IMR-90 (cell line): ENCODE results near the gene TMC1. TPM values are rescaled to one million over a fixed set of nuclear protein-coding genes. Genes with fewer than 3 reads are reported as not detected.

ENCODE experiments used
- ATAC-seq: fragments of 200-7000 bp; cut with Tn5 transposase; 2 replicates; pipeline ENCODE4 v1.9.1; 2020; ENCODE audit warnings: low read depth, mild to moderate bottlenecking, moderate library complexity
- BruUV-seq: library from RNA; stranded (reverse); fragments of 400-500 nt; replicated peaks from 2 replicates; lab custom pipeline; 2021; lab: Mats Ljungman, UMichigan
- CTCF ChIA-PET: fragments of 300-600 bp; formaldehyde crosslinking; extraction: SDS; loops from one replicate; lab custom pipeline; 2021; ENCODE audit warnings: antibody characterized with exemption; lab: Yijun Ruan, JAX
- POLR2A ChIA-PET: fragments of 300-600 bp; sonication (Branson Sonifier 250); formaldehyde crosslinking; loops from one replicate; lab custom pipeline; 2022; ENCODE audit warnings: antibody characterized with exemption; ENCODE audit not compliant: unreplicated experiment; lab: Charles Lee
- DNase-seq: peaks from one replicate; pipeline ENCODE4 v3.0.0; 2013
- H2AFZ ChIP-seq: replicated peaks from 2 replicates; pipeline ENCODE3; 2013; ENCODE audit warnings: low read length, mild to moderate bottlenecking; ENCODE audit not compliant: poor library complexity
- H2AK5ac ChIP-seq: 2 replicates; pipeline ENCODE4 v1.6.1; 2013; ENCODE audit warnings: low read depth, low read length, inconsistent platforms
- H2AK9ac ChIP-seq: replicated peaks from 2 replicates; pipeline ENCODE3; 2013; ENCODE audit warnings: mild to moderate bottlenecking, low read depth, low read length, moderate library complexity; ENCODE audit not compliant: poor library complexity
- H2BK120ac ChIP-seq: 2 replicates; pipeline ENCODE4 v1.6.1; 2013; ENCODE audit warnings: low read depth, low read length, inconsistent platforms
- H2BK15ac ChIP-seq: 3 replicates; pipeline ENCODE4 v1.6.1; 2013; ENCODE audit warnings: low read depth, low read length, inconsistent platforms
- H2BK20ac ChIP-seq: 2 replicates; pipeline ENCODE4 v1.6.1; 2013; ENCODE audit warnings: low read depth, mild to moderate bottlenecking, inconsistent platforms, low read length, moderate library complexity
- H2BK5ac ChIP-seq: 2 replicates; pipeline ENCODE4 v1.6.1; 2013; ENCODE audit warnings: mild to moderate bottlenecking, low read depth, low read length, inconsistent platforms; ENCODE audit not compliant: poor library complexity, severe bottlenecking
- H3K14ac ChIP-seq: replicated peaks from 2 replicates; pipeline ENCODE4 v1.6.1; 2013; ENCODE audit warnings: low read depth, low read length, inconsistent platforms
- H3K18ac ChIP-seq: 2 replicates; pipeline ENCODE4 v1.6.1; 2013; ENCODE audit warnings: low read depth, low read length, control low read depth
- H3K23ac ChIP-seq: 2 replicates; pipeline ENCODE4 v1.6.1; 2013; ENCODE audit warnings: low read depth, low read length, inconsistent platforms
- H3K27ac ChIP-seq: 2 replicates; pipeline ENCODE4 v1.5.1; 2013; ENCODE audit warnings: mild to moderate bottlenecking, control low read depth, low read length; ENCODE audit not compliant: insufficient read depth
- H3K27me3 ChIP-seq: 2 replicates; pipeline ENCODE4 v1.6.1; 2013; ENCODE audit warnings: low read length; ENCODE audit not compliant: control insufficient read depth, insufficient read depth
- H3K36me3 ChIP-seq: 2 replicates; pipeline ENCODE4 v1.6.1; 2013; ENCODE audit warnings: low read length, mixed read lengths; ENCODE audit not compliant: control insufficient read depth, insufficient read depth
- H3K4ac ChIP-seq: 2 replicates; pipeline ENCODE4 v1.6.1; 2013; ENCODE audit warnings: low read depth, low read length, inconsistent platforms
- H3K4me1 ChIP-seq: 2 replicates; pipeline ENCODE4 v1.6.1; 2013; ENCODE audit warnings: low read length, mixed read lengths; ENCODE audit not compliant: control insufficient read depth, insufficient read depth
- H3K4me2 ChIP-seq: 2 replicates; pipeline ENCODE4 v1.6.1; 2013; ENCODE audit warnings: low read depth, mild to moderate bottlenecking, control low read depth, low read length, moderate library complexity
- H3K4me3 ChIP-seq: 2 replicates; pipeline ENCODE4 v1.5.1; 2013; ENCODE audit warnings: low read depth, mild to moderate bottlenecking, control low read depth, low read length, moderate library complexity; ENCODE audit not compliant: insufficient read depth
- H3K56ac ChIP-seq: 2 replicates; pipeline ENCODE4 v1.6.1; 2013; ENCODE audit warnings: low read length, inconsistent platforms; ENCODE audit not compliant: insufficient read depth; ENCODE audit errors: extremely low read depth
- H3K79me1 ChIP-seq, 2 experiments: 2 replicates each; pipeline ENCODE4 v1.6.1; 2013; ENCODE audit warnings: low read length in 2 of 2, inconsistent platforms in 1 of 2, low read depth in 1 of 2
- H3K9ac ChIP-seq: 2 replicates; pipeline ENCODE4 v1.6.1; 2013; ENCODE audit warnings: low read depth, low read length, control low read depth
- H3K9me1 ChIP-seq: 2 replicates; pipeline ENCODE4 v1.6.1; 2013; ENCODE audit warnings: low read length, inconsistent platforms; ENCODE audit not compliant: insufficient read depth
- H3K9me3 ChIP-seq: 2 replicates; pipeline ENCODE4 v1.6.1; 2013; ENCODE audit warnings: low read length; ENCODE audit not compliant: control insufficient read depth, insufficient read depth
- H4K20me1 ChIP-seq: 2 replicates; pipeline ENCODE4 v1.6.1; 2013; ENCODE audit warnings: low read length, inconsistent platforms; ENCODE audit not compliant: insufficient read depth
- H4K5ac ChIP-seq: 2 replicates; pipeline ENCODE4 v1.6.1; 2013; ENCODE audit warnings: mild to moderate bottlenecking, low read depth, low read length, control low read depth
- H4K8ac ChIP-seq, 2 experiments: 2 replicates each; pipeline ENCODE4 v1.6.1; 2013; ENCODE audit warnings: low read depth in 2 of 2, low read length in 2 of 2, control low read depth in 1 of 2, inconsistent platforms in 1 of 2
- H4K91ac ChIP-seq: 2 replicates; pipeline ENCODE4 v1.6.1; 2013; ENCODE audit warnings: low read depth, low read length, inconsistent platforms; ENCODE audit not compliant: insufficient read depth
- MAFK ChIP-seq: IDR thresholded peaks from 2 replicates; pipeline ENCODE4 v1.6.1; 2012; ENCODE audit warnings: low read depth, low read length, improper control_type of control experiment
- SMC3 ChIP-seq: fragments of 150-350 bp; IDR thresholded peaks from 2 replicates; pipeline ENCODE4 v1.6.1; 2016; ENCODE audit warnings: low read depth, mild to moderate bottlenecking, antibody characterized with exemption, low read length, moderate library complexity
- WGBS, 2 experiments: methylation state at CpG; one replicate each; pipeline versions ENCODE4 v1.1.5 to v1.1.7; 2013; ENCODE audit warnings: missing lambda C conversion rate in 2 of 2; ENCODE audit not compliant: insufficient read length in 1 of 2; ENCODE audit errors: extremely low coverage in 2 of 2; 5-methylcytosine and 5-hydroxymethylcytosine counted together
- dilution Hi-C: fragments of 300-500 bp; cut with HindIII; formaldehyde crosslinking; loops from one replicate; pipeline ENCODE4 v1.14.3; 2018; ENCODE audit warnings: low sequenced_read_pairs; ENCODE audit not compliant: unreplicated experiment
- in situ Hi-C: fragments of 300-500 bp; cut with MboI; formaldehyde crosslinking; loops from 3 replicates; pipeline ENCODE4 v1.14.3; 2019; ENCODE audit warnings: low sequenced_read_pairs, inconsistent platforms, mixed read lengths
- intact Hi-C: fragments of 100-400 bp; cut with micrococcal nuclease; formaldehyde crosslinking; loops from 2 replicates; pipeline ENCODE4 v1.10.0; 2022
- polyA plus RNA-seq, 3 experiments: library from polyadenylated mRNA; depleted of rRNA; stranded (reverse); fragments of >200 nt; gene quantifications; 2 replicates each; pipeline ENCODE4 v1.2.3, GENCODE V29; 2012; ENCODE audit warnings: low replicate concordance in 1 of 3
- total RNA-seq: library from RNA; depleted of rRNA; stranded (reverse); fragments of >200 nt; gene quantifications from 2 replicates; pipeline ENCODE4 v1.2.3, GENCODE V29; 2012

TMC1 gene
- total and polyA plus RNA-seq, 2 of the 4 experiments (the other 2 are of a cell fraction), result not detected

GRCh38 chr9:72599874-72600534 is 78.6 kb downstream of the TMC1 start:
- CTCF ChIA-PET, result no interaction called here
- H3K56ac ChIP-seq, result no peak overlapping the region
- H3K36me3 ChIP-seq, result no peaks in the 10 kb centered on the region
- H4K20me1 ChIP-seq, result no peaks in the 10 kb centered on the region
- no peaks in the 10 kb centered on the region for H3K27me3 ChIP-seq
- H2AK5ac ChIP-seq, result no peak overlapping the region
- H3K4me2 ChIP-seq, result no peak overlapping the region
- no peak overlapping the region for H2BK20ac ChIP-seq
- H2AK9ac ChIP-seq, result no peak overlapping the region
- no peak overlapping the region for H3K9ac ChIP-seq
- H3K18ac ChIP-seq, result no peak overlapping the region
- no peak overlapping the region for H4K5ac ChIP-seq
- no peak overlapping the region for H3K27ac ChIP-seq
- H4K91ac ChIP-seq, result no peak overlapping the region
- no peaks in the 10 kb centered on the region for H3K9me3 ChIP-seq
- H2BK15ac ChIP-seq, result no peak overlapping the region
- ATAC-seq (no peak), DNase-seq (no peak)
- no peak overlapping the region for H3K4me3 ChIP-seq
- no TSS peak for BruUV-seq
- TF ChIP-seq SMC3 (no peak), MAFK (peak; percentile 84)
- no peak overlapping the region for H3K14ac ChIP-seq
- POLR2A ChIA-PET, result interaction anchor here (1.2 kb wide), 1 partner anchor 235 kb away, joined by 4 read pairs; the partner anchor contains the start of gene ZFAND5
- no peak overlapping the region for H2BK120ac ChIP-seq
- no peaks in the 10 kb centered on the region; the same call in 1 of the 2 replicates for H3K4me1 ChIP-seq
- no peak overlapping the region; the same call in 1 of the 2 replicates for H3K4ac ChIP-seq
- intact Hi-C loops (no loop called here), in situ Hi-C loops (loop anchor here (25.0 kb wide), 1 partner anchor 563 kb away; no protein-coding TSS in a partner anchor), dilution Hi-C loops (no loop called here)
- H3K9me1 ChIP-seq, result 0 out of 2 replicates have a peak, but pooled peaks cover 4% of the 10 kb centered on the region
- no peak overlapping the region for H4K8ac ChIP-seq
- no peak overlapping the region for H3K23ac ChIP-seq
- no peaks in the 10 kb centered on the region for H3K79me1 ChIP-seq
- no peak overlapping the region for H2AFZ ChIP-seq
- WGBS, 2 experiments, result no CpG with 5 or more reads among the region's 5 CpGs
- H2BK5ac ChIP-seq, result no peak overlapping the region
